ENCODE measurements around the gene S100A11. TPM values are rescaled to one million over a fixed set of nuclear protein-coding genes. Genes with fewer than 3 reads are reported as not detected.

The S100A11 gene
- polyA plus RNA-seq, 3 donors: 231 to 297 (median 273) TPM

DNA sequence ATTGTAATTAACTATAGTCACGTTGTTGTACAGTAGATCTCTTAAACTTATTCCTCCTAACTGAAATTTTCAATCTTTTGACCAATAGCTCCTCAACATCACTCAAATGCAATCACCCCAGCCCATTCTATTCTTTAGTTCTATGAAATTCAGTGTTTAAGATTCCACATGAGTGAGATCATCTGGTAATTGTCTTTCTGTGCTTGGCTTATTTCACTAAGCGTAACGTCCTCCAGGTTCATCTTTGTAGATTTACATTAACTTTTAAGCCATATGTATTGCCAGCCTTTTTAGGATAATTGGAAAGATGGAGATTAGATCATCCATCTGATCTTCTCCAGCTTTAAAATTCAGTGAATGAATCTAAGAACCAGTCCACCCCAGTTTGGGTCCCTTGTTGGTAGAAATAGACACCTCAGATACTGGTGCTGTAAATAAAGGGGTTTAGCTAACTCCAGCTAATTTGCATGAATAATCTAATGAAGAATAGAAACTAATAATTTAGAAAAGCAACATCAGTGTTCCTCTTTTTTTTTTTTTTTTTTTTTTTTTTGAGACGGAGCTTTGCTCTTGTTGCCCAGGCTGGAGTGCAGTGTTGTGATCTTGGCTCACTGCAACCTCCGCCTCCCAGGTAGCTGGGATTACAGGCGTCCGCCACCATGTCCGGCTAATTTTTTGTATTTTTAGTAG is 50.2 kb downstream of the S100A11 start:
- no peak for DNase-seq (ENCODE audit: low read depth in 3 of 3, low spot score in 2 of 3)

DNA sequence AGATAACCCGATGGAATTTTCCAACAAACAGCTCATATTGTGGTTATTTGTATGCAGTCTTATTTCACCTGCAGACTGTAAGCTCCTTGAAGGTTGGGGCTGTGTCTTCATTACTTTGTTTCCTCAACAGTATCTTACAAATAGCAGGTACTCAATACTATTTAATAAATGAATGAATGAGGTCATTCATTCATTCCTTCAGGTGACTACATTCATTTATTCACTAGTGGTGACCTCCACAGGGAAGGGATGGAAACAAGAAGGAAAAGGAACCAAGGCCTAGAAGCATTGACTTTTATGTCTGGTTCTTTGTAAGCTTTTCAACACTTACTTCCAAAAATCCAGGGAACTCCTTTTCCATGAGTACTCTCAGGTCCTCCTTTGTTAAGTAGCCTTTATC is 51.0 kb downstream of the S100A11 start:
- DNase-seq (ENCODE audit: low read depth in 3 of 3, low spot score in 2 of 3): no peak

DNA sequence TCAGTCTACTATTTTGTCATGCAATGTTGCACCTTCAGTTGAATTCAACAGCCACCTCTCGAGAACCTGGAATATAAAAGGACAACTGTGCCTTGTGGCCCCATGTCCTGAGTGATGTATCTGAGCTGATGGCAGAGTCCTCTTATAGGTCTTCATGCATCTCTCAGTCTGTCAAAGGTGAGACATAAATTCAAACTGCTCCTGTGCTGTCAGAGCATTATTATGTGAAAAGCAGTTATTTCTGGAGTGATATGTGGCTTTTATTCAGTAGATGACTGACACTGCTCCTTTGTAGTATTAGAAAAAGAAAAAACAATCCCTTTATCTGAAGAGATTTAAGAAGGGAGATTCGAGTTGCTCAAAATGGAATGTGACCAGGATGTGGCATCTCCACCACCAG is 51.5 kb downstream of the S100A11 start:
- DNase-seq (ENCODE audit: low read depth in 3 of 3, low spot score in 2 of 3): no peak

DNA sequence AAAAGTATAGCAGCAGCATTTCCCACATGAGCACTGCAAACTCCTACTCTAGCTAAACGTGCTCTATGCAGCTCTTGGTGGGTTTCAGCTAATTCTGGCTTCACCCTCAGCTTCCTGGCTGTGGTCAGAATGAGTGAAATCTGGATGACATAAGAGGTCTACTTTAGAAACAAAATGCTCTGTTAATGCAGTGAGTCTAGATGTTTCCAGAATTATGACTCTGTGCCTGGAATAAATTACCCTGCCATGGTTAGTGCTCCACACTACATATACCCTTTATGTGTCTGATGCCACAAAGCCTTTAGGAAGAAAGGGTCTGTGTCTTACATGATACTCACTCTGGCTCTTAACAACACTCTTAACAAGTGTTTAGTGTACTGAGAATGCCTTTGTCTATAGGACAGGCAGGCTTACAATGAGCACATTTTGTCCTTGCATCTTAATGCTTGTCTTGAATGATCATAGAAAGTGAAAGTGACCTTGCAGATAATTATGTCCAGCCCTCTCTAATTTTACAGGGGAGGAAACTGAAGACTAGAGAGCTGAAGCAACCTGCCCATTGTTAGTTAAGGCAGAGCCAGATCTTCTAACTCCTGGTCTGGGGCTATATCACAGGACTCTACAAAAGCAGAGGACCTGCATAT is 52.4 kb downstream of the S100A11 start:
- DNase-seq (ENCODE audit: low read depth in 3 of 3, low spot score in 2 of 3): no peak

Other genes with a start within 250 kb of the S100A11 start
- 1 to 10 TPM; 8.8 to 9.1 (median 9.1) TPM for gene TDRKH, start 246.5 kb downstream of the S100A11 start, polyA plus RNA-seq (ENCODE audit: insufficient read length in 3 of 3)
- gene LINGO4, start 231.6 kb downstream of the S100A11 start, polyA plus RNA-seq (ENCODE audit: insufficient read length in 3 of 3): under 1 TPM in 2 of 3 donors, not detected in 1; 0.04 TPM
- gene RORC, start 205.2 kb downstream of the S100A11 start, polyA plus RNA-seq (ENCODE audit: insufficient read length in 3 of 3): 1 to 10 TPM in 2 of 3 donors, under 1 TPM in 1; 0.83 to 1.5 (median 1.3) TPM
- under 1 TPM in 2 of 3 donors, not detected in 1; 0.10 TPM for gene C2CD4D, start 197.2 kb downstream of the S100A11 start, polyA plus RNA-seq (ENCODE audit: insufficient read length in 3 of 3)
- gene THEM5, start 183.3 kb downstream of the S100A11 start, polyA plus RNA-seq (ENCODE audit: insufficient read length in 3 of 3): under 1 TPM; 0.29 to 0.49 (median 0.44) TPM
- 10 to 100 TPM; 20.9 to 22.1 (median 21.8) TPM for gene THEM4, start 127.5 kb downstream of the S100A11 start, polyA plus RNA-seq (ENCODE audit: insufficient read length in 3 of 3)
- 100 to 1,000 TPM; 227 to 239 (median 228) TPM for gene S100A10, start 43.1 kb downstream of the S100A11 start, polyA plus RNA-seq (ENCODE audit: insufficient read length in 3 of 3)
- not detected for gene TCHHL1, start 52.1 kb upstream of the S100A11 start, polyA plus RNA-seq (ENCODE audit: insufficient read length in 3 of 3)
- gene TCHH, start 78.4 kb upstream of the S100A11 start, polyA plus RNA-seq (ENCODE audit: insufficient read length in 3 of 3): under 1 TPM; 0.03 to 0.06 (median 0.03) TPM
- gene RPTN, start 122.2 kb upstream of the S100A11 start, polyA plus RNA-seq (ENCODE audit: insufficient read length in 3 of 3): not detected
- gene HRNR, start 187.2 kb upstream of the S100A11 start, polyA plus RNA-seq (ENCODE audit: insufficient read length in 3 of 3): 1 to 10 TPM in 1 of 3 donors, under 1 TPM in 2; 0.19 to 1.0 (median 0.81) TPM

Measured in right renal cortex interstitium (tissue), 3 donors.